ENCODE data around the gene GNG7. TPM values are rescaled to one million over a fixed set of nuclear protein-coding genes. Genes with fewer than 3 reads are reported as not detected.

The GNG7 gene
- total and polyA plus RNA-seq, 10 of the 15 experiments (the other 5 are each of a cell fraction or from before 2014, with no cell fraction given) = 1.9 to 13.6 (median 6.5) TPM

GRCh38 chr19:2744113-2744512 lies 41.6 kb upstream of the GNG7 start:
- H3K27me3 ChIP-seq (replicated peaks in 1 of 2; ENCODE audit: control insufficient read depth in 2 of 2, insufficient read depth in 2 of 2, low read length in 1 of 2) = no peaks in the 10 kb centered on the region
- RAD21 ChIA-PET (ENCODE audit: unreplicated experiment) = no interaction called here
- BruUV-seq (replicated peaks) = no TSS peak
- intact Hi-C loops (cut with micrococcal nuclease; ENCODE audit: unreplicated experiment) = loop anchor here (10.0 kb wide), 1 partner anchor 279 kb away; no protein-coding TSS in a partner anchor
- in situ Hi-C loops (cut with MboI) = no loop called here
- no peak overlapping the region for H3K9ac ChIP-seq (ENCODE audit: control insufficient read depth, insufficient read depth, low read length)
- H3K4me2 ChIP-seq (ENCODE audit: control insufficient read depth, insufficient read depth) = no peak overlapping the region
- no peak overlapping the region for H2AFZ ChIP-seq (ENCODE audit: control insufficient read depth, low read depth, low read length)
- H3K36me3 ChIP-seq (ENCODE audit: control insufficient read depth in 2 of 2, insufficient read depth in 2 of 2, low read length in 1 of 2) = no peaks in the 10 kb centered on the region
- SMC1A ChIA-PET (ENCODE audit: uncharacterized antibody, unreplicated experiment) = interaction anchor here (0.6 to 0.7 kb wide), 2 partner anchors 86 to 96 kb away, joined by 3 read pairs; no protein-coding TSS in a partner anchor
- H4K20me1 ChIP-seq (ENCODE audit: control insufficient read depth, insufficient read depth) = no peaks in the 10 kb centered on the region
- WGBS (ENCODE audit: insufficient coverage, insufficient replicate concordance, low lambda C conversion rate, missing lambda C conversion rate) = 11% methylated on average over 4 of the region's 4 CpGs
- H3K4me3 ChIP-seq = no peak overlapping the region
- POLR2A ChIA-PET = interaction anchor here (1.3 kb wide), 1 partner anchor 42 kb away, joined by 3 read pairs; no protein-coding TSS in a partner anchor
- TF ChIP-seq CHD1 (IDR thresholded peaks at IDR 0.05; ENCODE audit: low read depth, low read length) = no peak
- TF ChIP-seq PKNOX1 (IDR thresholded peaks at IDR 0.05) = peak; percentile 81
- TF ChIP-seq PBX3 (IDR thresholded peaks at IDR 0.05; ENCODE audit: insufficient replicate concordance, low read depth, low read length) = peak; percentile 52
- no peak for TF ChIP-seq ZZZ3 (IDR thresholded peaks at IDR 0.05; ENCODE audit: control insufficient read depth, insufficient read length, low read depth)
- TF ChIP-seq TCF12 (IDR thresholded peaks at IDR 0.05; ENCODE audit: low read depth, low read length) = no peak
- no peak for FAIRE-seq
- H3K9me3 ChIP-seq (replicated peaks; ENCODE audit: control insufficient read depth, insufficient read depth, low read length) = no peaks in the 10 kb centered on the region
- peaks cover 5% of the 10 kb centered on the region for H3K79me2 ChIP-seq (ENCODE audit: control insufficient read depth, insufficient read depth, low read length)
- CTCF ChIA-PET = no interaction called here
- no peak overlapping the region for H3K27ac ChIP-seq (ENCODE audit: control insufficient read depth, insufficient read depth)
- H3K4me1 ChIP-seq (ENCODE audit: control insufficient read depth, insufficient read depth, low read length) = peaks cover 17% of the 10 kb centered on the region
- no peak for ATAC-seq
- no peak for DNase-seq (ENCODE audit: low read depth, low spot score)

Data from GM12878 (cell line).